Measurements from ENCODE around the gene EWSR1.
"Not testable (repeated sequence)": the region's sequence is repeated elsewhere in the genome, so short reads cannot be mapped to it uniquely, and the experiment has no call there.

EWSR1 gene, protein sequence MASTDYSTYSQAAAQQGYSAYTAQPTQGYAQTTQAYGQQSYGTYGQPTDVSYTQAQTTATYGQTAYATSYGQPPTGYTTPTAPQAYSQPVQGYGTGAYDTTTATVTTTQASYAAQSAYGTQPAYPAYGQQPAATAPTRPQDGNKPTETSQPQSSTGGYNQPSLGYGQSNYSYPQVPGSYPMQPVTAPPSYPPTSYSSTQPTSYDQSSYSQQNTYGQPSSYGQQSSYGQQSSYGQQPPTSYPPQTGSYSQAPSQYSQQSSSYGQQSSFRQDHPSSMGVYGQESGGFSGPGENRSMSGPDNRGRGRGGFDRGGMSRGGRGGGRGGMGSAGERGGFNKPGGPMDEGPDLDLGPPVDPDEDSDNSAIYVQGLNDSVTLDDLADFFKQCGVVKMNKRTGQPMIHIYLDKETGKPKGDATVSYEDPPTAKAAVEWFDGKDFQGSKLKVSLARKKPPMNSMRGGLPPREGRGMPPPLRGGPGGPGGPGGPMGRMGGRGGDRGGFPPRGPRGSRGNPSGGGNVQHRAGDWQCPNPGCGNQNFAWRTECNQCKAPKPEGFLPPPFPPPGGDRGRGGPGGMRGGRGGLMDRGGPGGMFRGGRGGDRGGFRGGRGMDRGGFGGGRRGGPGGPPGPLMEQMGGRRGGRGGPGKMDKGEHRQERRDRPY

DNA sequence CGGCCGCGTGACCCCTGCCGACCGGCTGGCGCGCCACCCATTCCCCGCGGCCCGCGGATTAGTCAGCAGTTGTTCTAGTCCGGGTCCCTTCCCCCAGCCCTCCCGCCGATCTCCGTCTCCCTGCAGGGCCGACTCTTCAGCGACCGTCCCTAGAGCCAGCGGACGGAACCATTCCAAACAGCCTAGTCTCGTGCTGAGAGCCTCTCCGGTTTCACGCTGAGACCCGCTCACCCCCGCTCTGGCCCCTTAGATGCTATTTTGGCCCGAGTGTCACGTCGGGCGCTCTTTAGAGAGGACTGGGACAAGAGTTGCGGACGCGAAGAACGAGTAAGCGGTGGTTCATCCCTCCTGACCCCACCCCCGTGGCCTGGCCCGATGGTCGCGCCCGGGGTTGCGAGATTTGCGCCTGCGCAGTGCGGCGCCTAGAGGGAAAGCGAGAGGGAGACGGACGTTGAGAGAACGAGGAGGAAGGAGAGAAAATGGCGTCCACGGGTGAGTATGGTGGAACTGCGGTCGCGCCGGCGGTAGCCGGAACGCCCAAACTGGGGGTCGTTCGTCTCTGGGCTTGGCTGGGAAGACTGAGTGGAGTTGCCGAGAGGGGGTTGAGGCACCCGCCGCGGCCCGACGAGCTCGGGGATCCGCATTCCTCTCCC lies at the start of gene EWSR1, which contains the start of gene RHBDD3:
EWSR1 (plus strand) TSS at position 411 of the 653 bp plus-strand sequence; CDS start at position 480, 69 bp downstream.
RHBDD3 (minus strand) TSS at position 124 of the 653 bp plus-strand sequence. CDS start 2,355 bp downstream, outside the sequence.
- peak; percentile 94 for DNase-seq (ENCODE audit: low read depth)

DNA sequence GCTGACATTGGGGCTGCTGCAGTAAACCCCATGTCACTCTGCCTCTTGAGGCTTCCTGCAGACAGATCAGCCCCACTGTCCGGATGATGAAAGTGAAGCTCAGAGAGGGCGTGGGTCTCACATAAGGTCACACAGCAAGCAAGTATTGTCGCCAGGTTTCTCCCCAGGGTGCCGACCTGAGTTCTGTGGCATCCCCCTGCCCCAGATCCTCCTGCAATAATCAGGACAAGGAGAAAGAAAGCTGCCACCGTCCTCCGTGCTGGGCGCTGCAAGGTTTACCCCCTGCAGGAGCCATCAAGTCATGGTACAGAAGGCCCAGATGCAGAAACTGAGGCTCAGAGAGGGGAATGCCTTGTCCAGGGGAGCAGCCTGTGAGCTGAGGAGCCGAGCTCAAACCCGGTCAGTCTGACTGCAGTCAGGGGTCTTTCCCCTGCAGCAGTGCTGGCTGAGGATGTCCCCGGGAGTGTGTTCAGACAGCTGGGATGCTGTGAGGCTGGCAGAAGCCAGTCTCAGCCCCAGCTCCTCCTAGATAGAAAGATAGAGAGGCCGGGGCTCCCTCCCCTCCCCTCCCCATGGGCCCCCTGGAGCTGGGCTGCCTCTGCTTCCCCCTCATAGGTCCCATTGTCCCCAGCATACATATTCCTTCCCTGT lies 49.2 kb upstream of the EWSR1 start:
- no peak for DNase-seq (ENCODE audit: low read depth)

GRCh38 chr22:29219409-29219782 lies 48.7 kb upstream of the EWSR1 start:
- not testable (repeated sequence) for DNase-seq (ENCODE audit: low read depth)

- DNase-seq (ENCODE audit: low read depth) = no peak
These were observed 48.0 kb upstream of the EWSR1 start for GRCh38 chr22:29219881-29220670.

GRCh38 chr22:29224121-29224858 lies 43.8 kb upstream of the EWSR1 start:
- DNase-seq (ENCODE audit: low read depth) = no peak

DNA sequence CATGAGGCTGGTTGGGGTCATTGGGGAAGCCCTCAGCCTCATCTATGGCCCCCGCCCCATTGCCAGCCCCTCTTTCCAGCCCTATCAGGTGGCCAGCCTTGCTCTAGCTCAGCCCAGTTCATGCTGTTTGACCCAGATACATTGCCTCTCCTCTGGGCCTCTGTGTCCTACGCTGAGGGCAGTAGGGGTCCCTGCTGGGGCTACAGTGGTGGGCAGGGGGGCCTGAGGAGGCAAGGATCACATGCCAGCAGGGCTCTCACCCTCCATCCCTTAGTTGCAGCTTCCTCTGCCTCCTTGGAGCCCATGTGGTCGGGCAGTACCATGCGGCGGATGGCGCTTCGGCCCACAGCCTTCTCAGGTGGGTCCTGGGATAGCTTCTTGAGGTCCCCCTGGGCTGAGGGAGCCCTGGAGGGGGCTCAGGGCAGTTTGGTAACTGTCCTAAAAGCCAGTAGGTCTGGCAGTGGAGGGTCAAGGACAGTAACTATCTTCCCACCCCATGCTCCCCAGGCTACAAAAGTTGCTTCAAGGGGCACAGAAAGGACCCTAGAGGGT lies 43.1 kb upstream of the EWSR1 start:
- DNase-seq (ENCODE audit: low read depth) = no peak

GRCh38 chr22:29225422-29226090 lies 42.5 kb upstream of the EWSR1 start:
- DNase-seq (ENCODE audit: low read depth) = no peak

DNA sequence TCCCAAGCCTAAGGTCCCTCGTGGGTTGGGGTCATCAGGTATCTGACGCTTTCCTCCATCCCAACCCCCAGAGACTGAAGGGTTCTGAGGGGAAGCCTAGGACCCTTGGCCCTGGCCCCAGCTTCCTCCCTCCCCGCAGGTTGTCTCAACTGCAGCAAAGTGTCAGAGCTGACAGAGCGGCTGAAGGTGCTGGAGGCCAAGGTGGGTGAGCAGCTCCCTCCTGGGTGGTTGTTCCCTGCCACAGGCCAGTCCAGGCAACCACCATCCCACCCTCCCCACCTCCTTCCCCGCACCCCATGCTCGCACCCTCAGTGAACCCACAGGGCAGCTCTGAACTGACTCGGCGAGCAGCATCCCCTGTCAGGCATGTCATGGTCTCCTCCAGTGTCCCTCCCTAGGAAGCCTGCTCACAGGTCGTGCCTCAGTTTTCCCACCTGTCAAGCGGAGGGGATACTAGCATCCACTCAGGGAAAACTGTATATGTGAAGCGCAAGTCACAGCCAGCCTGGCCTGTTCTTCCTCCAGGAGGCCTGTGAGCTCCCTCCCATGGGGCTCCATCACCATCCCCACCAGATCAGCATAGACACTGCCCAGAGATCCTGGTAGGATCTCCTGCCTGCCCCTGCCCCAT lies 41.6 kb upstream of the EWSR1 start:
- DNase-seq (ENCODE audit: low read depth) = no peak

DNA sequence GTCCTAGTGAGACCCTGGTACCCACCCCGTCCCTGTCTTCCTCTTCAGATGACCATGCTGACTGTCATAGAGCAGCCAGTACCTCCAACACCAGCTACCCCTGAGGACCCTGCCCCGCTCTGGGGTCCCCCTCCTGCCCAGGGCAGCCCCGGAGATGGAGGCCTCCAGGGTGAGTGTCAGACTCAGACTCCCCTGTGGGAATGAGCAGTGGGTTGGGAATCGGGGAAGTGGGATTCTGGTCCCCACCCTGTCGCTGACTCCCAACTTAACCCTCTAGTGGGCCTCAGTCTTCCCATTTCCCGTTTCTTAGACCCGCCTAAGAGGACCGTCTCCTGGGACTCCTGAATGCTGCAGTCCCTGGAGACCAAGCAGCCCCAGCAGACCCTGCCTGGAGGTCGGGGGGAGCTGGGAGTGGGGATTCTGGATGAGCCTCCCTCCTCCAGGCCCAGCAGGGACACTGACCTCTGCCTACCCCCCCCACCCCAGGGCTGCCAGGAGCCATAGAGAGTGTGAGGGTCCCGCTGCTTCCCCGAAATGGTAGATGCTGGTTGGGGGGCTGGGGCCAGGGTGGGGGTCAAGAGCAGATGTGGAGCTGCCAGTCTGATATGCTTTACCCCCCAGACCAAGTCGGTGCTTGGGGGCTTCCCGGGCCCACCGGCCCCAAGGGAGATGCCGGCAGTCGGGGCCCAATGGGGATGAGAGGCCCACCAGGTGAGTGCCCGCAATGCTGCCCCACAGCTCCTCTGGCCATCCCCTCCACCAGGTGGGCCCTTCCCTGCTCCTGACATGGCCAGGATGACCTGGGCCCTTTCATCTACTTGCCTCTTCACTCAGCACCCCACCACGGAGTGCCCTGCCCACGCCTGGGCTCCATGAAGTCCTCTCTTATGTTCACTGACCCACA lies 36.8 kb upstream of the EWSR1 start:
- no peak for DNase-seq (ENCODE audit: low read depth)

GRCh38 chr22:29231971-29232959 lies 35.8 kb upstream of the EWSR1 start:
- DNase-seq (ENCODE audit: low read depth) = no peak

- DNase-seq (ENCODE audit: low read depth) = no peak
These were observed 34.7 kb upstream of the EWSR1 start for GRCh38 chr22:29233277-29233877.

DNA sequence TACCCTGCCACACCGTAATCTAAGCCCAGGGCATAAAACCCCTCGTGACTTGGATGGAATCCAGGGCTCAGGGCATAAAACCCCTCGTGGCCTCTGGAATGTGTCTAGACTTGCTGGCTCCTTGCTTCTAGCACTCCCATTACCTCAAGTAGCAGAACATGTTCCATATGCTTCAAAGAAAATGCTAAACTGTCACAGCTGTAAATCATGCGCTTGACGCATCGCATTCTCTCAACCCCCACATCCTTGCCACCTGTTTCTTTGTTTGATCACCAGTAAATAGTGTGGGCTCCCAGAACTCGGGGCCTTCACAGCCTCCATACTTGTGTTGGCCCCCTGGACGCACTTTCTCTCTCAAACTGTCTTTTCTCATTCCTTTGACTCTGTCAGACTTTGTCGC lies 27.6 kb upstream of the EWSR1 start:
- DNase-seq (ENCODE audit: low read depth) = not testable (repeated sequence)

DNA sequence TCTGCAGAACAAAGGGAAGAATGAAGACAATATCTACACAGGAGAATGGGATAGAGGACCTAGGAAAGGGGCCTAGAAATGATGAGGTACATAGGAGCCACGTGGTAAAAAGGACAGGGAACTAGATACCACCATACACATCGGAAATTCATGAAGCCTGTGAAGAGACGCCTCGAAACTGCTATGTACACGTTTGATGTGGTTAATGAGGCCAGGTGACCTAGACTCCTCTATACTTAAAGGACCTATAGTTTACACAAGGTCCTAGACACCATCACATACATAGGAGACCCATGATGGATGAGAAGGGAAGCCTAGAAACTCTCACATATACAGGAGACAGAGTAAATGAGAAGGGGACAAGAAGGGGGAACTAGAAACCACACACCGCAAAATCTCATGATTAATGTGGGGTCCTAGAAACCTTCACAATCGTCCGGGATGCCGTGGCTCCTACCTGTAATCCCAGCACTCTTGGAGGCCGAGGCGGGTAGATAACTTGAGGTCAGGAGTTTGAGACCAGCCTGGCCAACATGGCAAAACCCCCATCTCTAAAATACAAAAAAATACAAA lies 24.1 kb upstream of the EWSR1 start:
- no peak for DNase-seq (ENCODE audit: low read depth)

DNA sequence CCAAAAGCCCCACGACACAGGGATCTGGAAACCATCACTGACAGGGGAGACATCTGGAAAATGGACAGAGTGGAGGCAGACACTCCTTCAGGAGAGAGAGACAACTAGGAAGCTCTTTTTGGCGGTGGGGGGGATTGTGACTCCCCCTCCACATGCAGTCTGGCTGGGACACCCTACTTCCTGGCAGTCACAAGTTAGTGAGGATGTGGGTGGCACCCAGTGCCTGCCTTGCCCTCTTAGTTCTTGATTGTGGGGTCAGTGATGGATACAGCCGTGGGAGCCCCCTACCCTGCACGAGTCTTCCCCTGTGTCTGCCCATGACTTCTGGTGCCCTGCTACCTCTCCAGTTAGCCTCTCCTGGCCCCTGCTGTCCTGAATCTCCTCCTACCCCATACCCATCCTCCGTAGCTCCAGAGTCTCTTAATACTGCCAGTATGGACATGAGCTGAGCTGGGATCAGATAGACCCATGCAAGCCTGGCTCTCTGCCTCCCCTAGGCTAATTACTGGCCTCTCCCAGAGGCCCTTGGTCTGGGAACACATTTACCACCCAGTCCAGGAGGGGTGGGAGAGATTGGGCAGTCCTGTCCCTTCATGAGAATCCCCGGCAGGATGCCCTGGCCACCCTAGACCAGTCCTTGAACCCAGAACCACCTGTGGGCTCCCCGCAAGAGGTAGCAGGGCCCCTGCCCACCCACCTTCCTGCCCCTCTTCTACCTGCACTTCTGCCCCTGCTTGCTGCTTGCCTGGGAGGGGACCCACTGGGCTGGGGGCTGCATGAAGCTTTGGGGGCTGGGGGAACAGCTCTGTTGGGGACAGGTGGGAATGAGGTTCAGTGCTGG lies 23.1 kb upstream of the EWSR1 start:
- no peak for DNase-seq (ENCODE audit: low read depth)

DNA sequence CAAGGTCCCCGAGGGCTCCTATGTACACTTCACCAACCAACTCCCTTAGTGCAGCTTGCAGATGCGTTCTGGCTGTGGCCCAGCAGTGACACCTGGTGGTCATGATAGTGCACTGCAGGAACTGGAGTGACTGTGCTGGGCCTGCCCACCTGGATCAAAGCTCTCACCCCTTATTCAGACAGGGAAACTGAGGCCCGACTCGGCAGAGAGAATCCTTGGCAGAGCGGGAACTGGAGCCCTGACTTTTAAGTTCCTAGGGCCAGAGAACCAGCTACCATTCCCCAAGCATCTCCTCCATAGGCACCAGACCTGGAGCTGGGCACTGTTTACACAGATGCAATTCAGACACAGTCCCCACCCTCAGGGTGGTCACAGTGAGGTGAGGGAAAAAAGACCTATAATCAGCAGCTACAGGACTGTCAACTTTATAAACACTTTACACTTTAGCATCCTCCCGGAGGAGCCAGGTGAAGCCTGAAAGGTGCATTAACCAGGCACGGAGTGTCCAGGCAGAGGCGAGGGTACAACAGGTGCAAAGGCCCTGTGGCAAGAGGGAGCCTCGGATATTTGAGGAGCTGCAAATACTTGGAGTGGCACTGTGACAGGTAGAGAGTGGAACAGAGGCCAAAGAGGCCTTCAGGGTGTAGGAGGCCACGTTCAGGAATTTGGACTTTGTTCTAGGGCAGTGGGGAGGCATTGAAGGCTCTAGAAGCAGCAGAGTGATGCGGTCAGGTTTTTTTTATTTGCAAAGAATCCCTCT lies 22.3 kb upstream of the EWSR1 start:
- DNase-seq (ENCODE audit: low read depth) = no peak

Data from CMK (cell line).